VCaP (cell line): Measurements from ENCODE around the gene CLDN22.

Experiments used
- H3K27ac ChIP-seq: fragments of 450-650 bp; 2 replicates; pipeline ENCODE4 v1.5.1; 2017
- TF ChIP-seq, protein P1 (sequence below): fragments of 450-650 bp; conservative IDR thresholded peaks from 2 replicates; pipeline ENCODE4 v1.5.1; 2017; ENCODE audit warnings: mild to moderate bottlenecking, moderate library complexity

Gene CLDN22

GRCh38 chr4:183318656-183319055, 1.4 kb downstream of the CLDN22 start:
- TF ChIP-seq, protein P1, sequence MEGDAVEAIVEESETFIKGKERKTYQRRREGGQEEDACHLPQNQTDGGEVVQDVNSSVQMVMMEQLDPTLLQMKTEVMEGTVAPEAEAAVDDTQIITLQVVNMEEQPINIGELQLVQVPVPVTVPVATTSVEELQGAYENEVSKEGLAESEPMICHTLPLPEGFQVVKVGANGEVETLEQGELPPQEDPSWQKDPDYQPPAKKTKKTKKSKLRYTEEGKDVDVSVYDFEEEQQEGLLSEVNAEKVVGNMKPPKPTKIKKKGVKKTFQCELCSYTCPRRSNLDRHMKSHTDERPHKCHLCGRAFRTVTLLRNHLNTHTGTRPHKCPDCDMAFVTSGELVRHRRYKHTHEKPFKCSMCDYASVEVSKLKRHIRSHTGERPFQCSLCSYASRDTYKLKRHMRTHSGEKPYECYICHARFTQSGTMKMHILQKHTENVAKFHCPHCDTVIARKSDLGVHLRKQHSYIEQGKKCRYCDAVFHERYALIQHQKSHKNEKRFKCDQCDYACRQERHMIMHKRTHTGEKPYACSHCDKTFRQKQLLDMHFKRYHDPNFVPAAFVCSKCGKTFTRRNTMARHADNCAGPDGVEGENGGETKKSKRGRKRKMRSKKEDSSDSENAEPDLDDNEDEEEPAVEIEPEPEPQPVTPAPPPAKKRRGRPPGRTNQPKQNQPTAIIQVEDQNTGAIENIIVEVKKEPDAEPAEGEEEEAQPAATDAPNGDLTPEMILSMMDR: no peak
- no peak overlapping the region for H3K27ac ChIP-seq

- TF ChIP-seq, protein P1: no peak
- no peak overlapping the region for H3K27ac ChIP-seq
Measured at GRCh38 chr4:183314806-183315205, 5.3 kb downstream of the CLDN22 start.

GRCh38 chr4:183314336-183314735, 5.7 kb downstream of the CLDN22 start:
- no peak overlapping the region for H3K27ac ChIP-seq
- TF ChIP-seq, protein P1: no peak

- H3K27ac ChIP-seq: no peak overlapping the region
- TF ChIP-seq, protein P1: no peak
Measured at GRCh38 chr4:183312841-183313240, 7.2 kb downstream of the CLDN22 start.

DNA sequence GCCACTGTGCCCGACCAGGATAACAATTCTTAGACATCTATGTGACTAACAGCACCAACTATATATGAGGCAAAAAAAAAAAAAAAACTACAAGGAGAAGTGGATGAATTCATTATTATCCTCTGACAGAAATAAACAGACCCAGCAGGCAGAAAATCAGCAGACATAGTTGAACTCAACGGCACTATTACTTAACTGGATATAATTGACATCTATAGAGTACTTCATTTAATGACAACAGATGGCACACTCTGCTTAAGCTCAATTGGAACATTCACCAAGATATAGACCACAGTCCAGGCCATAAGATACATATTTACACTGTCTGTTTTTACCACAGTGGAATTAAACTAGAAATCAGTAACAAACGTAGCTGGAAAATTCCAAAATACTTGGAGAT, 13.3 kb downstream of the CLDN22 start:
- H3K27ac ChIP-seq: no peak overlapping the region
- TF ChIP-seq, protein P1: no peak

GRCh38 chr4:183304538-183304937, 15.5 kb downstream of the CLDN22 start:
- H3K27ac ChIP-seq: no peak overlapping the region
- TF ChIP-seq, protein P1: no peak

DNA sequence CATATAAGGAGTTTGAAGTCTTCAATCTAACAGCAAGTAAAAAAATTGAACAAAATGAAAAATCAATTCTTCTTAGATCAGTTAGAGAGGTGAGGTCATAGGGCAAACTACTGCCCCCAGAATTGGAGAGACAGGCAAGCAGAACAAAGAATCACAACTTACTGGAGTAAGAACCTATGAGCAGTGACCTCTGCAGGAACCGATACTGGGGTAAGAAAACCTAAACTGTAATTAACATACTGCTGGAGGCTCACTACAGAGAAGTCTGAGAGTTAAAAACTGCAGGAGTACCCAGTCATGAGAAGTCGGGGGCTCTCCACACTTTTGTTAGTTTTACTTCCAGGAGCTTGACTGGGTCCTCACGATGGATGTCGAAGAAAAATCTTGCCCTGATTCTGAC, 16.0 kb downstream of the CLDN22 start:
- H3K27ac ChIP-seq: no peak overlapping the region
- TF ChIP-seq, protein P1: no peak

- no peak overlapping the region for H3K27ac ChIP-seq
- TF ChIP-seq, protein P1: no peak
Measured at GRCh38 chr4:183303301-183303700, 16.8 kb downstream of the CLDN22 start.
